GM19438 (cell line): ENCODE measurements around the gene RPL34.
A peak's percentile ranks its signal among the peaks of the same experiment; 100 is the strongest.

Source experiments
- ATAC-seq: cut with Tn5 transposase; IDR thresholded peaks from one replicate; pipeline ENCODE4 v1.9.1; 2021; ENCODE audit warnings: low read depth; ENCODE audit not compliant: unreplicated experiment

The RPL34 gene

GRCh38 chr4:108622828-108623227 is 2.5 kb downstream of the RPL34 start:
- no peak for ATAC-seq

- no peak for ATAC-seq
These were observed 4.1 kb downstream of the RPL34 start for GRCh38 chr4:108624263-108625056.

- ATAC-seq, result no peak
These were observed 5.7 kb downstream of the RPL34 start for GRCh38 chr4:108626056-108626455.

DNA sequence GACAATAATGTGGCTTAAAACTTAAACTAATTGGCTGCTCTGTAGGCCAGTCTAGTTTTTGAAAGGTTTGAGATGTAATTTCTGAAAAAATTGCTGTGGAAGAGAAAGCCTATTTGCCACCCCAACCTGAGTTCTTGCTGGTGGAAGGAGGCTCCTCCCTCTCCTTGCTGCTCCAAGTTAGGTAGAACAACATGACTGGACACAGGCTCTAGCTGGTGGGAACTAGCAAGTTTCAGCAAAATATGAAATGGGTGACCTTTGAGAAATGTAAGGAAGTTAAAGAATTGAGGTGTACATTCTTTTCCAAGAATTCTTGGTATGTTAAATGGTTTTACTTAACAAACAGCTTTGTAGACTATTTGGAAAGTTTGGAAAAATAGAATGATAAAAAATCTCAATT is 8.0 kb downstream of the RPL34 start:
- no peak for ATAC-seq

DNA sequence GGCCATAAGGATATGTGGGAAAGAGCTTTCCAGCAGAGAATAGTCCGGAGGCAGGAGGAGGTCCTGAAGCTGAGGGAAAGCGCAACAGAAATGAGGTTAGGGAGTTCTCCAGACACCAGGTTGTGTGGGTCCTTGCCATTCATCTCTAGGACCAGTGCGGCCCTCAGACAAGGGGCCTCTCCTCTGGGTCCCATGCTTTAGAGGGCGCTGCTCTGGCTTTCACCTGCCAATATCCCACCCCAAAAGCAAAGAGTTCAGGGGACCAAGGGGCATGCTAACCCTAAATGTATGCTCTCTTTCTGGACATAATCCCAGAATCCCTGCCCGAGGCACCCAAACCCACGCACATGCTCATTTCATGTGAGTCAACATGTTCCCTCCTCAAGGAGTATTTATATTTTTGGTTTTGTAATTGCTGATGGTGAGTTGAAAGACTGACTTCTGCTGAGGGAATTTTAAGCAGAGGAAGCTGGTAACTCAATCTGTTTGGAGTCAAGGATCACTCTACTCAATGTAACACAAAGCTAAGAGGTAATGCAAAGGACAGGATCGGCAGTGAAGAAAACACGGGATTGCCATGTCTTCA is 14.8 kb downstream of the RPL34 start:
- ATAC-seq, result no peak

DNA sequence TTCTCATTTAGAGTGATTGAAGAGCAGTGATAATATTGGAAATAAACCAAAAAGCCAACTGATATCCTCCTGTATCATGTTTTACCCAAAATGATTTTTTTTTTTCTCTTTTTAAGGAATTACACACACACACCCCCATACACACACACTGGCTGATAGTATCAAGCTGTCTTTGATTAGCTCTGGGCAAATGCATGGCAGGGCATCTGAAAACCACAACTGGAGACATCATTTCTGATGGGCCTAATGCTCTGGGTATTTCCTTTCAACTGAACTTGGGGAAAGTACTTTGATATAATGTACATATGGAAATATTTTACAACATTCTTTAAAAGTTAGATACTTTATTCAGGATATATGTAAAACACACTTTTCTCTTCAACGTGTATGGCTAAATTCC is 15.9 kb downstream of the RPL34 start:
- ATAC-seq, result no peak

DNA sequence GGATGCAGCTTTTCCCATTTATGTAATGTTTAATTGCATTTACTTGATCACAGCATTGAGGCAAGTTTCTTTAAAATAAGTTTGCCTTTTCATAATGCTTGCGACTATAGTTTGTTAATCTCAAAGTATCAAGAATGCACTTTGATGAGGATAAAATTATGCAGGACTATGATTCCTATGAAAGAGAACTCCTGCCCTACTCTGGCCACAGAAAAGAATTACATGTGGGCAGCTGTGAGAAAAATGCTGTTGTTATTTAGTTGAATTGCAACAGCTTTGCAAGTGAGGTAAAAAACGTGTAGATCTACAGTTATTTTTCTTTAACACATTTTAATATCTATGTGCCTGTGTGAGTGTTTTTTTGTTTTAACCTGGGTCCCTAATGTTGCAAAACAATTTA is 17.5 kb downstream of the RPL34 start:
- no peak for ATAC-seq

GRCh38 chr4:108644237-108644636 is 23.9 kb downstream of the RPL34 start:
- no peak for ATAC-seq

- no peak for ATAC-seq
These were observed 26.3 kb downstream of the RPL34 start for GRCh38 chr4:108646706-108647105.

DNA sequence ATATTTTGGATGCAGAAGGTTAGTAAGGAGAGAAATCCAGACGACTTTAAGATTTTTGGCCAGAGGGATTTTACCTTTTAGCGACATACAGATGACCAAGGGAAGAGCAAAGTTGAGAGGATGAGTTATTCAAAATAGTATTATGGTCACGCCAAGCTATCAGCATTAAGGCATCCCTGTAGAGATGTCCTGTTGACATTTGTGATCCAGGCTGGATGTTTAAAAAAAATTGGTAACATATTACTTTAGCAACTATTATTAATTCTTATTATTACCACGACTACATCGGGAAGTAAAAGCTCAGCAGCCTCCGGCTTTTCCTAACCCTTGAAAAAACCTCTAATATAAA is 29.5 kb downstream of the RPL34 start:
- peak; percentile 20 for ATAC-seq

DNA sequence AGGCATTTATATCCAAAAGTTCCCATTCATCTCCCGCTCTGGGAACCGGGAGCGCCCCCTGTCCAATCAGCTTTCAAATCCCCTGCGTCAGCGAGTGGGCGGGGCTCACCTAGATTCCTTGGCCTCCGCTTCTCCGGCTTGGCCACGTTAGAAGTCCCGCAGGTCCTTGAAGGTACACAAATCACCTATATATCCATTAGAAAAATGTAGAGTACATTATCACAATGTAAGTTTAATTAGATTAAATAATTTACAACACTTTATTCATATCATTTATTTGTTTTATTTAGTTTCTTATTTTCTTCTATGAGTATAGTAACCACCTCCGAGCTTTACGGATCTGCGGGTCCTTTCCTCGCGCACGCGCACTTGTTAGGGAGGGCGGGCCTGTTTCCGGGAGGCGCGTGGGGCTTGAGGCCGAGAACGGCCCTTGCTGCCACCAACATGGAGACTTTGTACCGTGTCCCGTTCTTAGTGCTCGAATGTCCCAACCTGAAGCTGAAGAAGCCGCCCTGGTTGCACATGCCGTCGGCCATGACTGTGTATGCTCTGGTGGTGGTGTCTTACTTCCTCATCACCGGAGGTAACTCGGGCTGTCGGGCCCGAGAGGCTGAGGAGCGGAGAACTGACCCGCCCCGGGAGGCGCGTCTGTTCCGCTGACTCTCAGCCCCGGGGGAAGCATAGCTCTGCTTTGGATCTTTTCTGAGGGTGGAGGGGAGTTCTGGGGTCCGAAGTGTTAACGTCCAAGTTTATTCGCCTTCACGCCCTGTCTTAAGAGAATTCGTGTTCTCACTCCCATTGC is 30.0 kb downstream of the RPL34 start, which contains the start of gene OSTC:
Gene OSTC, plus strand, starts transcription at position 388 of the 802 bp plus-strand sequence. Its CDS starts 57 bp downstream, at position 445.
- peak; percentile 92 for ATAC-seq

DNA sequence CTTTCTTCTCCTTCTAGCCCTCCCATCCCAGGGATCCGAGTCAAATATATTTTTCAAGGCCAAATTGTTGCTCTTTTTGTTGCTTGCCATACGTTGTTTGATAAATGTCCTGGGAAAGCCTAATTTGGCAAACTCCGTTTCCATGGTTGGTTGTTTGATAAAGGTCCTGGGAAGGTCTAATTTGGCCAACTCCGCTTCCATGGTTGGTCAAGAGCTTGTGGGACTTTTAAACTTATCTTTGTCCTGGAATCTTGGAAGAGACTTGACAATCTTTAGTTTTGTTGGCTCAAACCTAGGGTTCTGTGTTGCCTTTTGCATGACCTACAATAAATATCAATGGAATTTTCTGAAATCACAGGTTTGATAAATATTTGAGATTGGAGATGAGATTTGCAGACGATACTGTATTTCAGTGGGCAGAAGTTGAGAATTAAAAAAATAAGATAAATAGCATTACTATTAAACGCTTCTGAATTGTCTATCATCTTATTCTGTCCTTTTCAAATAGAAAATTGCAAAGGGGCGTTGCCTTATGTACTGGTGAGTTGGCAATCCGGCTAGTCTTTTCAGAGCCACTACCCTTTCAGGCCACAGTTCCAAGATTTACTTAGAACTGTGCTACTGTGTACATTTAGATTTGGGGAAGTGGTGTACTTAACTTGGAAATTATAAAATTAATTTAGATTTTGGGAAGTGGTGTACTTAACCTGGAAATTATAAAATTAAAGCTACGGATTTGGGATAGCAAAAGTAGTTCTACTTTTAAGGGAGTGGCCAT is 30.8 kb downstream of the RPL34 start:
- peak; percentile 28 for ATAC-seq

GRCh38 chr4:108662629-108663028 is 42.3 kb downstream of the RPL34 start:
- ATAC-seq, result no peak

DNA sequence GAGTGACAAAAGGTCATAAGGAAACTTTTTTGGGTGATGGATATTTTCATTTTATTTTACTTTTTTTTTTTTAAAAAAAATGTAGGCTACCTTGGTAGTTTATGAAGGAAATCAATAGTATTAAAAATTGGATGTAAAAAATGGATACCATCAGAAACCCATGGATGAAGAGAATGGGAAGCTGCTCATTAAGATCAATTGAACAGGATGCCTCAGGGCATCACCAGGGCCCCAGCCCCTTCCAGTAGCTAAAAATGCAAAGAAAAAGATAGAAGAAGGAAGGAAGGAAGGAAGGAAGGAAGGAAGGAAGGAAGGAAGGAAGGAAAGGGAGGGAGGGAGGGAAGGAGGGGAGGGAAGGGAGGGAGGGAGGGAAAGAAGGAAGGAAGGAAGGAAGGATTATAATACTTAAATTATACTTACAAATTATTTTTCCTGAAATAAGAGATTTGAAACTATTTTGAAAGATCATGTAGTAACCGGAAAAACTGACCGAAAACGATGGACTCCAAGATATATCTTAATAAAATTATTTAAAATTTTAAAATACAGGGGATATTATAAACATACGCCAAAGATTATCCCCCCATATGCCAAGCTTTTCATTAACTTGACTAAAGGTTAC is 54.1 kb downstream of the RPL34 start:
- no peak for ATAC-seq
